Measurements from ENCODE around the gene PLD5. TPM values are rescaled to one million over a fixed set of nuclear protein-coding genes. Genes with fewer than 3 reads are reported as not detected.
"Not testable (repeated sequence)": the region's sequence is repeated elsewhere in the genome, so short reads cannot be mapped to it uniquely, and the experiment has no call there.

Gene PLD5
- total RNA-seq, 1 donor from 2014 or later = 0.24 TPM

DNA sequence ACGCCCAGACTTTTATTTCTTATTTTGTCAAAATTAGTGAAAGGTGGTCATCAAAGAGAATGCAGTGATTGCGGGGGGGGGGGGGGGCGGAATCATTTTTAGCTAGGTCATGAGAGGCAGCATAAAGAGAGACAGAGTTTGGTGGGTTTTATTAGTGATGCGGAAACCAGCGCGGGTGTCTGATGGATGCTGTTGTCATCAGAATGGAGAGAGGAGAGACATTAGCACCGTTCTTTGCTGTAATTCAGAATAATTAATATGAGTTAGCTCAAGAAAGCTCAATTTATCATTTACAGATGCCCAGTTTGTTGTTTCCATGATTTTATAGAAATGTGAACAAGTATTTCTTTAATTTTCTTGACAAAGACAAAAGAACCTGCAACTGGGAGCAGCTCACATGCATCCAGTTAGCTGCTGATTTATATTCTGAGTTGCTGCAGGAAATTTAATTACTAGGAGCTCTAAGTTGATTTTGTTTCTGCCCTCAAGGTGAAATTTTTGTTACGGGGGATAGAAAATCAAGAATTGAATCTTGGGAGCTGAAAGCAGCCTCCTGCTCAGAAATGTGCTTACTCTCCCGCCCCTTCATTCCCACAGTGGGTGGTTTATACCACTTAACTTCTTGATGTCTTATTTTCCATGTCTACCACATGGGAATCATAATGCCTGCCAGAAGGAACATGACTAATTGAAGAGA, 392.2 kb downstream of the PLD5 start:
- intact Hi-C loops (cut with DNase I) = no loop called here
- DNase-seq (ENCODE audit: low spot score) = no peak

DNA sequence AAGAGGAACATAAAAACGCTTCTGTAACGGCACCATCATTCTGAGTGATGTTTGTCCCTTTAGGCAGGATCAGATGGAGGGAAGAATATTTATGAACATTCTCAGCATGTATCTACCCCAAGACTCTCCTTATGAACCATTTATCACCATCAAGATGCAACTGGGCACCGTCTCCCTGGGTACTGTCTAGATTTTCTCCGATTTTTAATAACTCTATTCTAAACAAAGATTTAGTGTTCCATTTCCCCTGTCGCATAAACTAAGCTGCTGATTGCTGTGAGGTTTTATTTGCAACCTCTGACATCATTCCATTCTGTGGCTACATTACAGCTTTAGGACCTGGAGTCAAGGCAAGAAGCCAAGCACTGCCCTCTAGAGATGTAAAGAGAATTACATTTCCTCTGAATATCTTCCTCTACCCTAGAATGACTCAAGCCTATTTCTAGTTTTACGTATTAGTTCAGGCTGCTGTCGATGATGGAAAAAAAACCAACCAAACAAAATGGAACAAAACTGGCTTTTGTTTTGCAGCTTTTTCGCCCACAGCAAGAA, 395.5 kb downstream of the PLD5 start:
- intact Hi-C loops (cut with DNase I) = no loop called here
- no peak for DNase-seq (ENCODE audit: low spot score)

DNA sequence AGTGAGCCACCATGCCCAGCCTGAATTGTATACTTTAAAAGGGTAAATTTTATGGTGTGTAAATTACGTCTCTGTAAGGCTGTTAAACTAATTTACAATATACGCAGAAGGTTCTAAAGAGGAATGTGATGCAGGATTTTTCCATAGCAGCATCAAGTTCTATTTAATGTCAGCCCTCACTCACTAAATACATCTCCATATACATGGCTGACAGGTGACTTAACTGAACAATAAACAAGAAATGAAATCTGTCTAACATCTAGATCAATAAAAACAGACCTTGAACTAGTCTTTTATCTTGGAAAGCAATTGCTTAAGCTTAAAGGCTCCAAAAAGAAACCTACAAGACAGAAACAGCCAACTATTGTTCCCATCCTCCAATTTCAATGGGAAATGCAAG, 404.1 kb downstream of the PLD5 start:
- DNase-seq (ENCODE audit: low spot score) = no peak
- intact Hi-C loops (cut with DNase I) = no loop called here

DNA sequence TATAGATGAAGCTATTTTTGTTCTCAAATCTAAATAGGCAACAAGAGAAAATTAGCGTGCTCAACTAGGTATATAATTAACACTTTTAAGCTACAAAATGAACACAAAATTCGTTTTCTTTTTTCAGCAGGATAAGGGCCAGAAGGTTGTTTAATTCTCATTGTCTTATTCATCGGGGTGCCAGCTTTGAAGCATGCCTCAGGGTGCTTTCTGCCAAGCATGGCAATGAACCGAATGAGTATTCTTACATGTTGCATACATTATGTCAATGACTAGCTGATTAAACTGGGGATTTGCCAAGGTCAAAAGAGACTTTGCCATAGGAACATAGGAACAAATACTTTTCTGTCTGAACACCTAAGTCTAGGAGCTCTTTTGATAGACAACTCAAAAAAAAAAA, 423.6 kb downstream of the PLD5 start:
- intact Hi-C loops (cut with DNase I) = no loop called here
- no peak for DNase-seq (ENCODE audit: low spot score)

DNA sequence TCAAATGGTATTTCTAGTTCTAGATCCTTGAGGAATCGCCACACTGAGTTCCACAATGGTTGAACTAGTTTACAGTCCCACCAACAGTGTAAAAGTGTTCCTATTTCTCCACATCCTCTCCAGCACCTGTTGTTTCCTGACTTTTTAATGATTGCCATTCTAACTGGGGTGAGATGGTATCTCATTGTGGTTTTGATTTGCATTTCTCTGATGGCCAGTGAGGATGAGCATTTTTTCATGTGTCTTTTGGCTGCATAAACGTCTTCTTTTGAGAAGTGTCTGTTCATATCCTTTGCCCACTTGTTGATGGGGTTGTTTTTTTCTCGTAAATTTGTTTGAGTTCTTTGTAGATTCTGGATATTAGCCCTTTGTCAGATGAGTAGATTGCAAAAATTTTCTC, 427.2 kb downstream of the PLD5 start:
- DNase-seq (ENCODE audit: low spot score) = not testable (repeated sequence)

DNA sequence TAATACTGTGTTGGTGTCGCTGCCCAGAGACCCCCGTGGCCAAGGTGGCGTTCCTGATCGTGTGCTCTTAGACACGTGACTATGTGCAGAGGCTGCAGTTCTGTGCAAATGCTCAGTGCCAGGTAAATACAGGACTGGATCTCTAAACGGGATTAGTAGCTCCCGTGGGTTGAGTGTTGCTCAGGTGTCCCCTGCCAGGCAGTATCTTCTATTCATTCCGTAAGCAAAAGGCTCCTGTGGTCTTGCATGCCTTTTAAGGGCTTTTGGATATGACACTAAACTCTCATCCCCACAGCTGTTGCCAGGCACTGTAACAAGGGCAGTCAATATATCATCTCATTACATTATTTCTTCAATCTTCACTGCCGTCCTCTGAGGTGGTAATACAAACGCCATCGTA, 431.4 kb downstream of the PLD5 start:
- intact Hi-C loops (cut with DNase I) = no loop called here
- no peak for DNase-seq (ENCODE audit: low spot score)

More for the DNA sequence above, 427.2 kb downstream of the PLD5 start:
- intact Hi-C loops (cut with DNase I) = not testable (repeated sequence)

DNA sequence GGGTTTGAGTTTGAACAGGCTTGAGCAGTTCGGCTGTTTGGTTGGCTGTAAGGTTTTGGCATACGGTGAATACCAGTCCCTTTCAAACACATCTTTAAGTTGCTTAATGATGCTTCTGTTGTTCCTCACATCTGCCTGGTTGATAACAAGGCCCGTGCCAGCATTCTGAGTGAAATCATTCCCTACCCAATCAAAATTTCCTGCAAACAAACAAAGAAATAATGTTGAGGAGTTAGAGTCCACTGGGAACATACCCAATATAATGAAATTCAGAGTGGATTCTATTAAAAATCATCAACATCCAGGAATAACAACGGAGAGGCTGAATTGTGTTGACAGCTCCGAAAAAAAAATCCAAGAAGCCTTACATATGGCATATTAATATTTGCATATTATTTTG, 434.6 kb downstream of the PLD5 start:
- intact Hi-C loops (cut with DNase I) = no loop called here
- DNase-seq (ENCODE audit: low spot score) = no peak

DNA sequence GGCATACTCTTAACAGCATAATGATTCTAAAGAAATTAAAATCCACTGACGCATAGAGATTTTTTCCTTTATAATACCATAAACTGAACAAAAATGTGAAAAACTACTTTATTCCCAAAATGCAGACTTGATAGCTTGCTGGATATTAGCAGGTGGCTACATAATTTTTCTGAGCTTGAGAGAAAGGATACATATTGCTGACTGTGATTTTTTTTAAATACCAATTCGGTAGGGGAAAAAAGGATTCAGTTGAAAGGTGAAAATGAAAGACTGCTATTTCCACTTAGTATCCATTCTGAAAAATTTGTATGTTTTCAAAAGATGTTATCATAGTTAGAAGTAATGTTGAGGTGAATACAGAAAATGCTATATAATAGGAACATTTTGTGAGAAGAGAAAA, 435.6 kb downstream of the PLD5 start:
- no peak for DNase-seq (ENCODE audit: low spot score)
- intact Hi-C loops (cut with DNase I) = no loop called here

DNA sequence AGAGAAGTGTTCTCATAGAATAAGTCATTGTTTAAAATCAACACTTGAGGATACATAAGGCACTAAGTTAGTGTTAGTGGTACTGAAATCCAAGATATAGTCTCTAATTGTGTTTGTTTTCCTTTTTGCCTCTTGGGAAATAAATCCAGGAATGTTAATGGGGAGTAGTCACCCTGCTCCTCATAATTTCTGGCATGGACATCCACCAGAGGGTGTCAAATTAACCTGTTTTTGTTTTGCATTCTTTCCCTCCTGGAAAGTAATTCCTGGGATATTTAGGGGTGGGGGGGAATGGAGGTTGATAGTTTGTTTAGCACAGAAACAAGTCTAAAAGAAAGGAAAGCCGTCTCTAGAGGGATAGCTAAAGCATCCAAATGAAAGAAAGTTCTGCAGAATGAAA, 437.8 kb downstream of the PLD5 start:
- intact Hi-C loops (cut with DNase I) = no loop called here
- DNase-seq (ENCODE audit: low spot score) = no peak

DNA sequence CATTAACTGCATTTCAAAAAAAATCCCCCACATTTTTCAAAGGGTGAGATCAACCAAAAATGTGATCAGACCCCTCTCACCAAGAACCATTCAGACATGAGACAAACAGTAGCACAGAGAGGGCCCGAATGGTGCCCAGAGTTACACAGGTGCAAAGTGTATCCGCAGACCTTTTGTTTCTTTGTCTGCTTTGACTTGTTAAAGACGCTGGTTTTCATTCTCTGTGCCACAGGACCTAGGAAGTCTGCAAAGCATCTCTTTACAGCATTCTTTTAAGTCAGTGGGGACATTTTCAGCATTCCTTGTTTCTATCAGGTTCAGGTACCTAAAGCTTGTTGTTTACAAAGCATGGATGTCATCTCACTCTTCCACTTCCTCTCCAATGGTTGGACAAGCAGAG, 438.4 kb downstream of the PLD5 start:
- intact Hi-C loops (cut with DNase I) = no loop called here
- no peak for DNase-seq (ENCODE audit: low spot score)

DNA sequence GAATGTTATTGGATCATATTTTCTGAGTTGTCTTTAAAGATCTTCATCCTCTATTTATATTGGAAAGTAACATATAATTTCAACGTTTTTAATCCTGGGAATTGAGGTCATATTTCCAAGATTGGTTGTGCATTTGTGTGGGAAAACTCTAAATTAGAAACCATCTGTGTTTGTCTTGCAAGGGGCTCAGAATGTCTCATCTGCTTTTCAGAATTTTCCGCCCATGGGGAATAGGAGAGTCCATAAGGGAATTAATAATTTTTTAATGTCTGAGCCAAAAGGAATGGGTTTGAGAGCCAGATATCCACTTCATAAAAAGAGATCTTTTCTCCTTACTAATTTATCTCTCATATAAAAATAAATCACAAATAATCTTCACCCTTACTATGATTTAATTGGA, 440.8 kb downstream of the PLD5 start:
- intact Hi-C loops (cut with DNase I) = no loop called here
- DNase-seq (ENCODE audit: low spot score) = no peak

DNA sequence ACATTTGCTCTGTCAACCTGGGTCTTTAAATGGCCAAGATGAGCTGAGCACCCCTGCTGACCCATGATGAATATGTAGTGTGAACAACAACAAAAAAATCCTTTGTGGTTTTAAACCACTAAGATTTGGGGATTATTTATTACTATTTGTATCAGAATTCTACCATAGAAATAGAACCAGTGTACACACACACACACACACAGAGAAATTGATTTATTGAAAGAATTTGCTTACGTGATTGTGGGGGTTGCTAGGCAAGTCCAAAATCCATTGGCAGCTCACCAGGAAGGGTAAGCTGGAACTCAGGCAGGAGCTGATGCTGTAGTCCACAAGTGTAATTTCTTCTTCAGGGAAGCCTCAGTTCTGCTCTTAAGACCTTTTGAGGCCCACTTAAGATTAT, 443.1 kb downstream of the PLD5 start:
- DNase-seq (ENCODE audit: low spot score) = no peak
- intact Hi-C loops (cut with DNase I) = no loop called here

DNA sequence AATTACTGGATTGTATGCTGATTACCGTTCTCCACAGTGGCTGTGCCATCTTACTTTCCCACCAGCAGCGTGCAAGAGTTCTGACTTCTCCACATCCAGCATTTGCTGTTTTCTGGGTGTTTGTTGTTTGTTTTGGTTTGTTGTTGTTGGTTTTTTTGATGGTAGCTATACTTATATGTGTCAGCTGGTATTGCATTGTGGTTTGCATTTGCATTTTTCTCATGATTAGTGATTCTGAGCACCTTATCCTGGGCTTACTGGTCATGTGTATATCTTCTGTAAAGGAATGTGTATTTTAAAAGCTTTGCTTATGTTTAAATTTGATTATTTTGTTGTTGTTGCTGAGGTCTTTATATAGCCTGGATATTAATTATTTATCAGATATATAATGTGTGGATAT, 458.7 kb downstream of the PLD5 start:
- DNase-seq (ENCODE audit: low spot score) = no peak
- intact Hi-C loops (cut with DNase I) = no loop called here

DNA sequence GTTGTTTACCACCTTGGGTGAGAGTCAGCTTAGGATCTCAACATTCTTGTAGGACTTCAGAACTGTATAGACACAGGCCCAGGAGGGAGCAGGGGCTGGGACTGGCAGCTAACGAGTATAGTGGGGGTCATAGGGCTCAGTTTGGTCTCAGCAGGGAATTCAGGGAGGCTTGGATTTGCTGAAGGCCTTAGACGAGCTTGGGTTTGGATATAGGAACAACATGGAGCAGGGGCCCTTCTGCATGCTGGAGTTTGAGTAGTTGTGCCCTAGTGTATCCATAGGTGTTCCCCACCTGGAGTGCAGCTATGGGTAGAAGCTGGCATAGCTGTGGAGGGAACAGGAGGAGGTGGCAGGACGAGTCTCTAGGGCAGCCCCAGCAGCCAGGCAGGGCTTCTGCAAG, 462.2 kb downstream of the PLD5 start:
- intact Hi-C loops (cut with DNase I) = no loop called here
- no peak for DNase-seq (ENCODE audit: low spot score)

DNA sequence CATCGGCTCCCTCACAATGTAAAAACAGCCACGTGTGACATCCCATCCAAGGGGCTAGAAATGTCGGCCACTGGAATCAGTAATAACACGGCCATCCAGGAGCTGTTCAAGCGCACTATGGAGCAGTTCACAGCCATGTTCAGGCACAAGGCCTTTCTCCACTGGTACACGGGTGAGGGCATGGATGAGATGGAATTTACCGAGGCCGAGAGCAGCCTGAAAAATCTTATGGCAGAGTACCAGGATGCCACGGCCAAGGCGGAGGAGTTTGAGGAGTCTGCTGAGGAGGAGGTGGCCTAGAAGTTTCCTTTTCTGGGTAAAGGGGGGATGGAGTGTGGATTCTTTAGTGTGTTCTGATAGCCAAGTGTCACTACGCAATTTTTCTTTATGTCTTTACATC, 464.5 kb downstream of the PLD5 start:
- intact Hi-C loops (cut with DNase I) = no loop called here
- DNase-seq (ENCODE audit: low spot score) = no peak

DNA sequence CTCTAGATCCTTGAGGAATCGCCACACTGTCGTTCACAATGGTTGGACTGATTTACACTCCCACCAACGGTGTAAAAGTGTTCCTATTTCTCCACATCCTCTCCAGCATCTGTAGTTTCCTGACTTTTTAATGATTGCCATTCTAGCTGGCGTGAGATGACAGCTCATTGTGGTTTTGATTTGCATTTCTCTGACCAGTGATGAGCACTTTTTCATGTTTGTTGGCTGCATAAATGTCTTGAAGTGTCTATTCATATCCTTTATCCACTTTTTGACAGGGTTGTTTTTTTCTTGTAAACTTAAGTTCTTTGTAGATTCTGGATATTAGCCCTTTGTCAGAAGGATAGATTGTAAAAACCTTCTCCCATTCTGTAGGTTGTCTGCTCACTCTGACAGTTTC, 465.9 kb downstream of the PLD5 start:
- intact Hi-C loops (cut with DNase I); DNase-seq (ENCODE audit: low spot score): not testable (repeated sequence)

DNA sequence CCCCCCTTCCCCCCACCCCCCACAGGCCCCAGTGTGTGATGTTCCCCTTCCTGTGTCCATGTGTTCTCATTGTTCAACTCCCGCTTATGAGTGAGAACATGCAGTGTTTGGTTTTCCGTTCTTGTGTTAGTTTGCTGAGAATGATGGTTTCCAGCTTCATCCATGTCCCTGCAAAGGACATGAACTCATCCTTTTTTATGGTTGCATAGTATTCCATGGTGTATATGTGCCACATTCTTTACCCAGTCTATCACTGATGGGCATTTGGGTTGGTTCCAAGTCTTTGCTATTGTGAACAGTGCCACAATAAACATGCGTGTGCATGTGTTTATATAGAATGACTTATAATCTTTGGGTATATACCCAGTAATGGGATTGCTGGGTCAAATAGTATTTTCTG, 466.3 kb downstream of the PLD5 start:
- DNase-seq (ENCODE audit: low spot score); intact Hi-C loops (cut with DNase I): not testable (repeated sequence)

DNA sequence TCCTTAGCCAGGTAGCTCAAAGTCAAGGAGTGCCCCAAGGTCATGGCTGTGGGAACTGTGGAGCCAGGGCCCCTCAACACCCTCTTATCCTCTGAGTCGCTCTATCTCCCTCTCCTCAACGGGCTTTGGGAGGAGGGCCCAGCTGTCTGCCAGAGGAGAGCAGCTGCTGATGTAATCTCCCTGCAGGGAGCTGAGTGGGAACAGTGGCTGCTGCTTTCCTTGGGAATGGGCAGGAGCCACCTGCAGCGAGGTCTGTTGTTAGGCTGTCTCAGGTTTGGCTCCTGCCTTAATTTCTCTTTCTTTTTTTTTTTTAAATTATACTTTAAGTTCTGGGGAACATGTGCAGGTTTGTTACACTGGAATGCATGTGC, 466.8 kb downstream of the PLD5 start:
- intact Hi-C loops (cut with DNase I) = no loop called here
- DNase-seq (ENCODE audit: low spot score) = no peak

DNA sequence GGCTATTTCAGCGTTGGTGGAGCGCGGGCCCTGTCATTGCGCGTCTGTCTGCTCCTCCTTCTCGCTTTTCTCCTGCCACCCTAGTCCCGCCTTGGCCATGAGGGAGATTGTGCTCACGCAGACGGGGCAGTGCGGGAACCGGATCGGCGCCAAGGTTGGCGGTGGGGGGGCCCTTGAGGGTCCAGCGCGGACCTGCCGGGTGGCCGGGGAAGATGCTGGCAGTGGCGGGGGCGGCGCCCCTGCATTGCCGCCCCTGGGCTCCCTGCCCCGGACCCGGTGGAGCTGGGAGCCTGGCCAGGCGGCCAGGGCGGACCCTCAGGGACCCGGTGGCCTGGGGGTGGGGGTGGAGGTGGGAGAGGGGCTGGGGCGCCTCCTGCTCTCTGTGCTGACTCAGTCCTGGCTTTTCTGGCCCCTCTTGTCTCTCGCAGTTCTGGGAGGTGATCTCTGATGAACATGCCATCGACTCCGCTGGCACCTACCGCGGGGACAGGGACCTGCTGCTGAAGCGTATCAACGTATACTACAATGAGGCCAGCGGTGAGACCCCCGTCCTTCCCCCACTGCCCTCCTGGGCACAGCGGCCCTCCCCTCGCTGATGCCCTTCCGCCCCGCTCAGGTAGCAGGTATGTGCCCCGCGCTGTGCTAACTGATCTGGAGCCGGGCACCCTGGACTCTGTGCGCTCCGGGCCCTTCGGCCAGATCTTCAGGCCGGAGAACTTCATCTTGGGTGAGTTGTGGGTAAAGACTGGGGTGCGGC, 467.3 kb downstream of the PLD5 start:
- intact Hi-C loops (cut with DNase I) = no loop called here

DNA sequence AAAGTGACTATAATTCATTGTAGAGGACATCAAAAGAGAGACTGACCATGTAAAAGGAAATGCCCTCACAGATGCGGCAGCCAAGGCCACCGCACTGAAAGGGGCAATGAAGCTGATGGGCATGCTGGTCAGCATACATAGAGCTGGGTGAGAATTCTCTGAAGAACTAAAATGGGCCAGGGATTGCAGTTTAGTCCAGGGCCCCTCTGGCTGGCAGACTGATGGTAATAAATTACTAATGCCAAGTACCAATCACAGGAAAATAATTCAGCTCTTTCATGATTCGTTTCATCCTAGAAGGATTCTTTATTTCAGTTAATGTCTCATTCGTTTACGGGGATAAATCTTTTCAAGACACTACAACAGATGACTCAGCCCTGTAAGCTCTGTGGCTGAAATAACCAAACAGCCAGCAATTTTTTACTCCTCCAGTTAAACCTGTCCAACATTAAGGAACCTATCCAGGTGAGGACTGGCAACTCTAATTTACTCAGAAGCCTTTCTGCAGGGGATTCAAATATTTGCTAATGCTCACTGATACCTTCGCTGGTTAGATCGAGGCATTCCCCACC, 468.7 kb downstream of the PLD5 start:
- intact Hi-C loops (cut with DNase I) = no loop called here

More for the DNA sequence above, 467.3 kb downstream of the PLD5 start:
- DNase-seq (ENCODE audit: low spot score) = no peak

DNA sequence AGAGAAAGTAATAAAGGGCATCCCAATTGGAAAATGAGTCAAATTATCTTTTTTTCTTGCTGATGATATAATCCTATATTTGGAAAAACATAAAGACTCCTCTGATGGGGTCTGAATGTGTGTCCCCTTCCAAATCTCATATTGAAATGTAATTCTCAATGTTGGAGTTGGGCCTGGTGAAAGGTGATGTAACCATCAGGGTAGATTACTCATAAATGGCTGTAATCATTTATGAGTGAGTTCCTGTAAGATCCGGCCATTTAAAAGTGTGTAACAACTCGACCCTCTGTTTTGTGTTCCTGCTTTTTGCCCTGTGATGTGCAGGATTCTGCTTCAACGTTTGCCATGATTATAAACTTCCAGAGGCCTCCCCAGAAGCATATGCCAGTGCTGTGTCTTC, 481.3 kb downstream of the PLD5 start:
- intact Hi-C loops (cut with DNase I) = no loop called here

More for the DNA sequence above, 468.7 kb downstream of the PLD5 start:
- no peak for DNase-seq (ENCODE audit: low spot score)

More for the DNA sequence above, 481.3 kb downstream of the PLD5 start:
- DNase-seq (ENCODE audit: low spot score) = no peak
